Lower lobe of right lung (tissue), 2 donors: ENCODE data around the gene SLAMF9. TPM values are rescaled to one million over a fixed set of nuclear protein-coding genes. Genes with fewer than 3 reads are reported as not detected.

Experiments used
- ATAC-seq, 2 donors: fragments of 200-7000 bp; cut with Tn5 transposase; one replicate each; pipeline ENCODE4 v1.9.1; 2020 to 2022; ENCODE audit warnings: mild to moderate bottlenecking in 2 of 2, moderate library complexity in 2 of 2
- DNase-seq: peaks from one replicate; pipeline ENCODE4 v3.0.0-alpha.2; 2020
- H3K27ac ChIP-seq: fragments of 200-600 bp; one replicate; pipeline ENCODE4 v1.8.0; 2022
- H3K27me3 ChIP-seq: fragments of 200-600 bp; one replicate; pipeline ENCODE4 v1.8.0; 2022; ENCODE audit warnings: low read depth
- H3K36me3 ChIP-seq: fragments of 200-600 bp; one replicate; pipeline ENCODE4 v1.8.0; 2022; ENCODE audit warnings: mild to moderate bottlenecking
- H3K4me1 ChIP-seq: fragments of 200-600 bp; one replicate; pipeline ENCODE4 v1.8.0; 2022
- H3K4me3 ChIP-seq: fragments of 200-600 bp; one replicate; pipeline ENCODE4 v1.8.0; 2022; ENCODE audit warnings: mild to moderate bottlenecking
- H3K9me3 ChIP-seq: fragments of 200-600 bp; one replicate; pipeline ENCODE4 v1.8.0; 2022
- CTCF ChIP-seq: fragments of 200-600 bp; IDR thresholded peaks from one replicate; pipeline ENCODE4 v1.8.0; 2022; ENCODE audit warnings: antibody characterized with exemption, mild to moderate bottlenecking
- intact Hi-C: fragments of 100-400 bp; cut with DNase I; formaldehyde crosslinking; loops from one replicate; pipeline ENCODE4 v1.11.0; 2022
- total RNA-seq: library from RNA; stranded (reverse); fragmentation: NEBNext Ultra II Directional; extraction: Animal tissue kit (Norgen Biotek cat#: 25700); gene quantifications from one replicate; pipeline ENCODE4 v1.2.1, GENCODE V29; 2021
- donor health status: DM: no; HTN: yes; CAD: no; lungs with severe emphysema.

Gene SLAMF9
- total RNA-seq, 1 donor from 2014 or later: not detected

DNA sequence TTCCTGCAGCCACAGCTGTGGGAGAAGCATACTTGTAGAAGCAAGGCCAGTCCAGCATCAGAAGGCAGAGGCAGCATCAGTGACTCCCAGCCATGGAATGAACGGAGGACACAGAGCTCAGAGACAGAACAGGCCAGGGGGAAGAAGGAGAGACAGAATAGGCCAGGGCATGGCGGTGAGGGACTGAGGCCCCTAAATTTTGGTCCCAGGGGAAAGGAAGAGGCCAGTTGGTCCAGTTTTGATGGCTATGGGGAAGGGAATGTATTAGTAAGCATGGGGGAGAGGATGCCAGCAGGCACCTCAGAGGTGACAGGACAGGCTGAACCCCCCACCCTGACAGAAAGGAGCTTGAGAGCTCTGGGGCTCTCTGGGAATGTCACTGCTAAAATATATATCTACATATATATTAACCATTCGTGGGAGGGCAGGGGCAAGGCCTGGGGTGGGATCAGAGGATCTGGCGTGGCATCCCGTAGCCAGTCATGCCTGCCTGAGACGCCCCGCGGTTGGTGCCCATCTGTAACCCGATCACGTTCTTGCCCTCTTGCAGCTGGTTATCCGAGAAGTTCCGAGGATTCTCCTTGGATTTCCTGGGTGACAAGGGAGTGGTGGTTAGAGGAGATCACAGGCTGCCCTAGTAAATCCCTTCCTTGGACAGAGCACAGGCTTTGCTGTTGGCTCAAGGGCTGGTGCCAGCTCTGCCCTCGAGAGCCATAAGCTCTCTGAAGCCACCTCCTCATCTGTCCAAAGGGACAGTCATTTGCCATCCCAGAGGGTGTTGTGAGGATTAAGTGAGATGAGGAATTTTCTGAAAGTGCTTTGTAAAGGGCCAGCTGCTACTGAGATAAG lies 35.5 kb downstream of the SLAMF9 start:
- DNase-seq (no peak), ATAC-seq (no peak)
- Histone ChIP-seq H3K9me3 (no peaks in the 10 kb centered on the region), H3K4me3 (peak overlapping the region; percentile 2), H3K36me3 (peaks cover 52% of the 10 kb centered on the region), H3K27me3 (no peaks in the 10 kb centered on the region), H3K4me1 (peaks cover 85% of the 10 kb centered on the region), H3K27ac (no peak overlapping the region)
- intact Hi-C loops: no loop called here
- no peak for TF ChIP-seq CTCF

- DNase-seq: no peak
- no peak for ATAC-seq
- Histone ChIP-seq H3K36me3 (peaks cover 52% of the 10 kb centered on the region), H3K27ac (no peak overlapping the region), H3K4me3 (no peak overlapping the region), H3K9me3 (no peaks in the 10 kb centered on the region), H3K27me3 (no peaks in the 10 kb centered on the region), H3K4me1 (peaks cover 78% of the 10 kb centered on the region)
- intact Hi-C loops: no loop called here
- no peak for TF ChIP-seq CTCF
Measured at GRCh38 chr1:159917533-159918351, 36.3 kb downstream of the SLAMF9 start.

- ATAC-seq (peak in 1 of 2 donors; percentile 12), DNase-seq (no peak)
- Histone ChIP-seq H3K9me3 (no peaks in the 10 kb centered on the region), H3K27me3 (no peaks in the 10 kb centered on the region), H3K4me3 (no peak overlapping the region), H3K4me1 (peaks cover 78% of the 10 kb centered on the region), H3K27ac (peak overlapping the region; percentile 84), H3K36me3 (peaks cover 50% of the 10 kb centered on the region)
- no peak for TF ChIP-seq CTCF
- intact Hi-C loops: no loop called here
Measured at GRCh38 chr1:159916242-159917051, 37.6 kb downstream of the SLAMF9 start.

DNA sequence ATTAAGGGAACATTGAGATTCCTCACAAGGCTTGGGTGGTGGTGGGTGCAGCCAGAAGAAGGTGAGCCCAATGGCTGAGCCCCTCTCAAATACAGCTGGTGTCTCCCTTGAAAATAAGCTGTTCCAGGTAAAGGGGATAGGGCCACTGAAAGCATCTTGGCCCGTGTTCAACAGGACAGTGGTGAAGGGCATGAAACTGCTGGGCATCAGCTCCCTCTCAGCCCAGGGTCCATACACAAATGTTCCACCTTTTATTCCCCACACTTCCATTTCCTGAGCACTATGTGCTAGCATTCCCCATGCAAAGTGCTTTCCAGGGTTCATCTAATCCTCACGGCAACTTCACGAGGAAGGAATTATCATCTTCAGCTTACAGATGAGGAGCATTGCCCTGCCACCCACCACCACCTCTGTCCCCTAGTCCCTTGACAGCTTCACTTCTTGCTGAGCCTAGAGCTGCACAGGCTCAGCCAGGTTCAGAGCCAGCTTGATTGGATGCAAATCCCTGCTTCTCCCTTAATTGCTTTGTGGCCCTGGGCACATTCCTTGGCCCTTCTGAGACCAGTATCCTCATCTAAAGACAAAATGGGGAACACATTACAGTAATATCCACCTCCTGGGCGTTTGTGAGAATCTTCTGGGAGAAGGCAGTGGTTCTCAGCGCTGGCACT lies 38.3 kb downstream of the SLAMF9 start:
- peaks cover 78% of the 10 kb centered on the region for H3K4me1 ChIP-seq

More for the DNA sequence above, 38.3 kb downstream of the SLAMF9 start:
- TF ChIP-seq CTCF: no peak
- ATAC-seq: no peak
- H3K9me3 ChIP-seq: no peaks in the 10 kb centered on the region
- H3K36me3 ChIP-seq: peaks cover 43% of the 10 kb centered on the region
- peak overlapping the region; percentile 84 for H3K27ac ChIP-seq
- H3K4me3 ChIP-seq: no peak overlapping the region
- DNase-seq: no peak
- no peaks in the 10 kb centered on the region for H3K27me3 ChIP-seq
- intact Hi-C loops: no loop called here
